Measurements from ENCODE around the gene ASCL5.
A peak's percentile ranks its signal among the peaks of the same experiment; 100 is the strongest.

Gene ASCL5

DNA sequence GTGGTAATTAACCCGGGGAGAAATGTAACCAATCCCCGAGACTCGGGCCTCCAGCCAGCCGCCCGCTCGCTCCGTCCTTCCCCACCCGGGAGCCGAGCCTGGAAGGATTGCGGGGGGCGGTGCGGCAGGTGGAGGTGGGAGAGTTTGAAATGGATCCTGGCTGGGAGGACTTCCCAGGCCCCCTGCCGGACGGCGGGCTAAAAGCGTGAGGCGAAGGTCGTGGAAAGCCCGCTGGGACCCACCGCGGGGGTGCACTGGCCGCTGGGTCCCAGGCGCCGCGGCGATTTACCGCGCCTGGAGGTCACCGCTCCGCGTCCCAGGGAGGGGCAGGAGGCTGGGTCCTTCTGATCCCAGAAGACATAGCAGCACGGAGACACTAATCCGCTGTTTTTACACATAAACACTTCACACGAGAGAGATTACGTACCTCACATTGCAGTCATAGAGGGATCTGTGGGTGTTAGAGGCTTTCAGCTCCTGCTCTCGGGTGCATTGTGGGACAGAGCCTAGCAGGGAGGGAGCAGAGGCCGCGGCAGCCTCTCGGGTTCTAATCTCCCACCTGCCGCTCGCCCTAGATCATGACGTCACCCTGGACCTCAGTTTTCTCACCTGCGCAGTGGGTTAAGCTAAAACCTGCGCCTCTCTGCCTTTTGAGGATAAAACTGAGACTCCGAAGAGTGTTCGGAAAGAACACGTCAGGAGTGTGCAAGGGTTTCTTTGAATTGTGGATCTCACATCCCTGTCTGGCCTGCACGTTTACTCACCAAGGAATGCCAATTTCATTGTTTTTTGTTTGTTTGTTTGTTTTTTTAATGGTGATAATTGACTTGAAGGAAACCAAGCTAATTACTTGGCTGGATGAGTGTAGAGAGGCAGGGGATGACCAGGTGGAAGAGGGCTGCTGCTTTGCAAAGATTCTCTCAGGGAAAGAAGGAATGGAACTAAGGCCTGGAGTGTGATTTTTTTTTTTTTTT, 44.4 kb upstream of the ASCL5 start:
- WGBS (ENCODE audit: insufficient coverage) = 6% methylated on average over 34 of the region's 48 CpGs
- Histone ChIP-seq H3K4me3 (ENCODE audit: control insufficient read depth in 1 of 7, extremely low read depth in 1 of 7, insufficient read depth in 4 of 7, low read depth in 2 of 7, low read length in 6 of 7) (peak overlapping the region; percentile 24 to 87 (median 72)), H3K9me3 (ENCODE audit: control extremely low read depth in 1 of 5, control insufficient read depth in 4 of 5, insufficient read depth in 2 of 5, low read depth in 1 of 5, low read length in 4 of 5) (peaks cover 0 to 3% (median 0%) of the 10 kb centered on the region in 5 experiments), H3K27me3 (replicated peaks in 2 of 5; ENCODE audit: control insufficient read depth in 4 of 5, insufficient read depth in 5 of 5, low read length in 4 of 5) (peaks cover 0 to 24% (median 0%) of the 10 kb centered on the region in 5 experiments), H3K27ac (ENCODE audit: insufficient read depth in 1 of 2, low read depth in 1 of 2, low read length in 2 of 2, poor library complexity in 1 of 2, severe bottlenecking in 2 of 2) (no peak overlapping the region), H3K36me3 (ENCODE audit: control insufficient read depth in 4 of 4, insufficient read depth in 4 of 4, low read length in 3 of 4) (no peaks in the 10 kb centered on the region), H3K4me1 (ENCODE audit: control extremely low read depth in 1 of 4, control insufficient read depth in 4 of 4, insufficient read depth in 4 of 4, low read length in 3 of 4) (peaks cover 0 to 13% (median 8%) of the 10 kb centered on the region in 4 experiments)
- CTCF ChIA-PET = interaction anchor here (0.7 to 6.9 kb wide), 4 partner anchors 14 to 86 kb away, joined by 3 to 89 read pairs (median 4); partner anchors contain the start of gene TMEM9
- POLR2A ChIA-PET = no interaction called here
- peak; percentile 31 to 66 (median 53) for DNase-seq

DNA sequence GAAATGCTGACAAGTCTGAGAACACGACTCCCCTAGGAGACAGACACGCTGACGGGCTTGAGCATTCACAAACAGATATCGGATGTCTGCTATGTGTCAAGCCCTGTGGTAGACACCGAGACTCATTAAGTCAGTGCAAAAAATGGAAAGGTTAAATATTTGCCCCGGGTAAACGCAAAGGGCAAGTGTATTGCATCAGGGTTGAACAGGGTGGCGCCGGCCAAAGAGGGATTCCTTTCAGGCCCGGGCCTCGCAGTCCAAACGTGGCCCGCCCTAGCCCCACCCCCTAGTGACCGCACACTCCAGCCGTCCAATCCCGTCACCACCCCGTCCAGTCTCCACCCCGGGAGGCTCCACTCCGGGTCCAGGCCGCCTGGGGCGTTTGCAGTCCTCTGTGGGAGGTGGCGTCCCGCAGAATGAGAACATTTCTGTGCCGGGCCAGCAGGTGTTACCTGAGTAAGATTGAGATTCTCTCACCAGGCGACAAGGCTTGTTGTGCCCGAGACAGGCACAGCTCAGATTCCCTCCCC, 43.6 kb upstream of the ASCL5 start:
- peaks cover 0 to 22% (median 0%) of the 10 kb centered on the region in 5 experiments for H3K27me3 ChIP-seq (replicated peaks in 2 of 5; ENCODE audit: control insufficient read depth in 4 of 5, insufficient read depth in 5 of 5, low read length in 4 of 5)
- POLR2A ChIA-PET = no interaction called here
- CTCF ChIA-PET = interaction anchor here (1.0 to 6.9 kb wide), 3 partner anchors 15 to 108 kb away, joined by 3 to 89 read pairs (median 4); partner anchors contain the start of gene TMEM9
- peak overlapping the region in 1 of 2 experiments; percentile 43 for H3K27ac ChIP-seq (ENCODE audit: insufficient read depth in 1 of 2, low read depth in 1 of 2, low read length in 2 of 2, poor library complexity in 1 of 2, severe bottlenecking in 2 of 2)
- 13% methylated on average over 23 of the region's 26 CpGs for WGBS (ENCODE audit: insufficient coverage)
- H3K36me3 ChIP-seq (ENCODE audit: control insufficient read depth in 4 of 4, insufficient read depth in 4 of 4, low read length in 3 of 4) = no peaks in the 10 kb centered on the region
- H3K4me1 ChIP-seq (ENCODE audit: control extremely low read depth in 1 of 4, control insufficient read depth in 4 of 4, insufficient read depth in 4 of 4, low read length in 3 of 4) = peaks cover 0 to 13% (median 8%) of the 10 kb centered on the region in 4 experiments
- H3K9me3 ChIP-seq (ENCODE audit: control extremely low read depth in 1 of 5, control insufficient read depth in 4 of 5, insufficient read depth in 2 of 5, low read depth in 1 of 5, low read length in 4 of 5) = peaks cover 0 to 3% (median 0%) of the 10 kb centered on the region in 5 experiments
- peak overlapping the region; percentile 24 to 87 (median 72) for H3K4me3 ChIP-seq (ENCODE audit: control insufficient read depth in 1 of 7, extremely low read depth in 1 of 7, insufficient read depth in 4 of 7, low read depth in 2 of 7, low read length in 6 of 7)
- peak; percentile 82 to 93 (median 88) for DNase-seq

DNA sequence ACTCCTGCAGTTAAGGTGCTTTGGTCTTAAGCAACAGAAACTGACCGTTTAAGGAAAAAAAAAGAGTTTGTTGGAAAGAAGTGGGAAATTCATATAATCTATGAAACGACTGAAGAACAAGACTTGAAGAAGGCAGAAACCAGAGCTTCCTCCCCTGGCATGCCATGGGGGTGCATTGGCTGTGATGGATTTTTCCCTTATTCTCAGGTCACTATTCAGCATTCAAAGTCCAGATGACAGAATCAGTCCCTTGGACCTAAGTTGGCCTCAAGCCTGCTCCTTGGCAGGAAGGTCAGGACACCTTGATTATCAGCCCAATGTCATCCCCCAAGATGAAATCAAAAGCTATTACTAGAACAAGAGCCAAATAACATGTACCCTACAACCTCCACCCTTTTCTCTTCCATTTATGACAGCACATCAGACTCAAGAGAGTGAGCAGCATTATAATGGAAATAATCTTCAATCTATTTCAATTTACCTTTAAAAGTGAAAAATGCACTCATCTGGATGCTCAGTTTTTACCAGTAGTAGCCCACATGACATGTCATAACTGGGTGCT, 43.1 kb upstream of the ASCL5 start:
- H3K4me1 ChIP-seq (ENCODE audit: control extremely low read depth in 1 of 4, control insufficient read depth in 4 of 4, insufficient read depth in 4 of 4, low read length in 3 of 4) = peaks cover 0 to 13% (median 8%) of the 10 kb centered on the region in 4 experiments
- peaks cover 0 to 22% (median 0%) of the 10 kb centered on the region in 5 experiments for H3K27me3 ChIP-seq (replicated peaks in 2 of 5; ENCODE audit: control insufficient read depth in 4 of 5, insufficient read depth in 5 of 5, low read length in 4 of 5)
- no peak for DNase-seq
- H3K4me3 ChIP-seq (ENCODE audit: control insufficient read depth in 1 of 7, extremely low read depth in 1 of 7, insufficient read depth in 4 of 7, low read depth in 2 of 7, low read length in 6 of 7) = peak overlapping the region in 1 of 7 experiments; percentile 83
- H3K36me3 ChIP-seq (ENCODE audit: control insufficient read depth in 4 of 4, insufficient read depth in 4 of 4, low read length in 3 of 4) = no peaks in the 10 kb centered on the region
- ChIA-PET CTCF (interaction anchor here (1.0 to 6.9 kb wide), 3 partner anchors 16 to 109 kb away, joined by 3 to 89 read pairs (median 3); partner anchors contain the start of gene TMEM9), POLR2A (no interaction called here)
- peak overlapping the region in 1 of 2 experiments; percentile 43 for H3K27ac ChIP-seq (ENCODE audit: insufficient read depth in 1 of 2, low read depth in 1 of 2, low read length in 2 of 2, poor library complexity in 1 of 2, severe bottlenecking in 2 of 2)
- peaks cover 0 to 3% (median 0%) of the 10 kb centered on the region in 5 experiments for H3K9me3 ChIP-seq (ENCODE audit: control extremely low read depth in 1 of 5, control insufficient read depth in 4 of 5, insufficient read depth in 2 of 5, low read depth in 1 of 5, low read length in 4 of 5)
- 100% methylated on average over 1 of the region's 2 CpGs for WGBS (ENCODE audit: insufficient coverage)

DNA sequence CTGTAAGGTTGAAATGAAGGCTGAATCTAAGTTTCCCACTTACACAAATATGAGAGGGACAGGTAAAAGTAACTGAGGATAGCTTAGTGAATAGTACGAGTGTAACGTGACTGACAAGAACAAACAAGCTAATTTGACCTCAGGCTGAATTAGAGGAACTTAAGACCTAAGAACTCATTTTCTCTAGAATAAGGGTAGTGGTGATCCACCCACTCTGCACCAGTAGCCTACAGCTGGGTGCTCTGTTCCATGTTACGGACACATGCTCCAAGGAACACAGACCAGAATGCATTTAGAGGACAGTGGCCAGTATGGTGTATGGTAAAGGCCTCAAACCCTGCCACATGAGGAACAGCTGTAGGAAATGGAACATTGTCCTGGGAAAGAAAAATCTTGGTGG, 42.2 kb upstream of the ASCL5 start:
- POLR2A ChIA-PET = no interaction called here
- H3K27ac ChIP-seq (ENCODE audit: insufficient read depth in 1 of 2, low read depth in 1 of 2, low read length in 2 of 2, poor library complexity in 1 of 2, severe bottlenecking in 2 of 2) = no peak overlapping the region
- peaks cover 0 to 3% (median 0%) of the 10 kb centered on the region in 5 experiments for H3K9me3 ChIP-seq (ENCODE audit: control extremely low read depth in 1 of 5, control insufficient read depth in 4 of 5, insufficient read depth in 2 of 5, low read depth in 1 of 5, low read length in 4 of 5)
- no peak overlapping the region for H3K4me3 ChIP-seq (ENCODE audit: control insufficient read depth in 1 of 7, extremely low read depth in 1 of 7, insufficient read depth in 4 of 7, low read depth in 2 of 7, low read length in 6 of 7)
- peaks cover 0 to 13% (median 8%) of the 10 kb centered on the region in 4 experiments for H3K4me1 ChIP-seq (ENCODE audit: control extremely low read depth in 1 of 4, control insufficient read depth in 4 of 4, insufficient read depth in 4 of 4, low read length in 3 of 4)
- no peak for DNase-seq
- H3K36me3 ChIP-seq (ENCODE audit: control insufficient read depth in 4 of 4, insufficient read depth in 4 of 4, low read length in 3 of 4) = no peaks in the 10 kb centered on the region
- 78% methylated on average over 3 of the region's 3 CpGs for WGBS (ENCODE audit: insufficient coverage)
- CTCF ChIA-PET = interaction anchor here (1.0 to 6.9 kb wide), 4 partner anchors 16 to 197 kb away, joined by 3 to 89 read pairs (median 4); partner anchors contain the start of gene TMEM9
- peaks cover 0 to 23% (median 0%) of the 10 kb centered on the region in 5 experiments for H3K27me3 ChIP-seq (replicated peaks in 2 of 5; ENCODE audit: control insufficient read depth in 4 of 5, insufficient read depth in 5 of 5, low read length in 4 of 5)

DNA sequence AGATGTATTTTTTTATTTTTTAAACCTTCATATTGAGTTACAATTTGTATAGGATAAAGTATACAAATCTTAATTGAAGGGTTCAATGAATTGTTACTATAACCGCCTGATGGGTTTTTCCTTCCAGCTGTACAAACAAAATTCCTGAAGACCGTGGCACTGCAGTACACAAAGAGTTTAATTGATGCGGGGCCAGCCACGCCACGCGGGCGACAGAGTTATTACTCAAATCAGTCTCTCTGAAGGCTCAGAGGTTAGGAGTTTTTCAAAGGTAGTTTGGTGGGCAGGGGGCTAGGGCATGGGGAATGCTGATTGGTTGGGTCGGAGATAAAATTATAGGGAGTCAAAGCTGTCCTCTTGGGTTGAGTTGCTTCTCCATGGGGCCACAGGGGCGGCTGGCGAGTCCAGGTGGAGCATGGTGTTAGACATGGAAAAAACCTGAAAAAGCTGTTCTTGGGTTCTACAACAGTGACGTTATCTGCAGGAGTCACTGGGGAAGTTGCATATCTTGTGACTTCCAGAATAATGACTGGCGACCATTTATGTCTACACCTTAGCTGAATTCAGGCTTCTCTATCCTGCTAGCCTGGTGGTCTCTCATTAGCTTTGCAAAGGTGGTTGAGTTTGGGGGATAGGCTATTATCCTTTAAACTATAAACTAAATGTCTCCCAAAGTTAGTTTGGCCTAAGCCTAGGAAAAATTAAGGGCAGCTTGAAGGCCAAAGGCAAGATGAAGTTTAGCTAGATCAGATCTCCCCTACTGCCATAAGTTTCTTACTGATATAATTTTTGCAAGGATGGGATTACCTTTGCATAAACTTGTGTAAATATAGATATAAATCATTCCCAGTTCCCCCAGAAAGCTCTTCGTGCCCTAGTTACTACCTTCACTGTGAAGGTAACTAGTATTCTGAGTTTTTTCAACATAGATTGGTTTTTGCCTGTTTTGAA, 40.3 kb upstream of the ASCL5 start:
- CTCF ChIA-PET = interaction anchor here (1.2 to 6.9 kb wide), 2 partner anchors 14 to 27 kb away, joined by 4 to 89 read pairs; partner anchors contain the start of gene TMEM9
- H3K9me3 ChIP-seq (ENCODE audit: control extremely low read depth in 1 of 5, control insufficient read depth in 4 of 5, insufficient read depth in 2 of 5, low read depth in 1 of 5, low read length in 4 of 5) = no peaks in the 10 kb centered on the region
- 91% methylated on average over 11 of the region's 13 CpGs for WGBS (ENCODE audit: insufficient coverage)
- DNase-seq = no peak
- H3K4me3 ChIP-seq (ENCODE audit: control insufficient read depth in 1 of 7, extremely low read depth in 1 of 7, insufficient read depth in 4 of 7, low read depth in 2 of 7, low read length in 6 of 7) = no peak overlapping the region
- peaks cover 0 to 13% (median 8%) of the 10 kb centered on the region in 4 experiments for H3K4me1 ChIP-seq (ENCODE audit: control extremely low read depth in 1 of 4, control insufficient read depth in 4 of 4, insufficient read depth in 4 of 4, low read length in 3 of 4)
- H3K27me3 ChIP-seq (replicated peaks in 2 of 5; ENCODE audit: control insufficient read depth in 4 of 5, insufficient read depth in 5 of 5, low read length in 4 of 5) = peaks cover 0 to 20% (median 3%) of the 10 kb centered on the region in 5 experiments
- H3K27ac ChIP-seq (ENCODE audit: insufficient read depth in 1 of 2, low read depth in 1 of 2, low read length in 2 of 2, poor library complexity in 1 of 2, severe bottlenecking in 2 of 2) = no peak overlapping the region
- no peaks in the 10 kb centered on the region for H3K36me3 ChIP-seq (ENCODE audit: control insufficient read depth in 4 of 4, insufficient read depth in 4 of 4, low read length in 3 of 4)
- POLR2A ChIA-PET = interaction anchor here (0.6 kb wide), 1 partner anchor 197 kb away, joined by 4 read pairs; no protein-coding TSS in a partner anchor

DNA sequence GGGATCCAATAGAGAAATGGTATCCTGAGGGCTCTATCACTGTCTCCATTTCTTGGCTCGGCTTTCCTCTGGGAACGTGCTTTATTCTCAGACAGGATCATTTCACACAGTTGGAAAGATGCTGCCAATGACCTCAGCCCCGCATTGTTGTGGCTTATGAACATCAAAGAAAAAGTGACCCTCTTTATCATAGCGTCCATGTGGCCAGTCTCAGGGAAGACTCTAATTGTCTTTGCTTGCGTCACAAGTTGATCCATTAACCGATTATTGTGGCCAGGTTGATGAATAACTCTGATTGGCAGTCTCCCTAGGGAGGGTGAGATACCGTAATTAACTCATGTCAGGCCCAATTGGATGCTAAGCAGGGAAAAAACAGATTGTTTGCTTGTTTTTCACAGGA, 37.7 kb upstream of the ASCL5 start:
- POLR2A ChIA-PET = no interaction called here
- H3K4me3 ChIP-seq (ENCODE audit: control insufficient read depth in 1 of 7, extremely low read depth in 1 of 7, insufficient read depth in 4 of 7, low read depth in 2 of 7, low read length in 6 of 7) = no peak overlapping the region
- no peaks in the 10 kb centered on the region for H3K9me3 ChIP-seq (ENCODE audit: control extremely low read depth in 1 of 5, control insufficient read depth in 4 of 5, insufficient read depth in 2 of 5, low read depth in 1 of 5, low read length in 4 of 5)
- no peaks in the 10 kb centered on the region for H3K4me1 ChIP-seq (ENCODE audit: control extremely low read depth in 1 of 4, control insufficient read depth in 4 of 4, insufficient read depth in 4 of 4, low read length in 3 of 4)
- no peak for DNase-seq
- 90% methylated on average over 7 of the region's 7 CpGs for WGBS (ENCODE audit: insufficient coverage)
- no peak overlapping the region for H3K27ac ChIP-seq (ENCODE audit: insufficient read depth in 1 of 2, low read depth in 1 of 2, low read length in 2 of 2, poor library complexity in 1 of 2, severe bottlenecking in 2 of 2)
- CTCF ChIA-PET = no interaction called here
- H3K36me3 ChIP-seq (ENCODE audit: control insufficient read depth in 4 of 4, insufficient read depth in 4 of 4, low read length in 3 of 4) = no peaks in the 10 kb centered on the region
- H3K27me3 ChIP-seq (replicated peaks in 2 of 5; ENCODE audit: control insufficient read depth in 4 of 5, insufficient read depth in 5 of 5, low read length in 4 of 5) = peaks cover 0 to 3% (median 0%) of the 10 kb centered on the region in 5 experiments

Data from common myeloid progenitor, CD34-positive (primary cell).